ENCODE results near the gene HSDL2.
"Not testable (repeated sequence)": the region's sequence is repeated elsewhere in the genome, so short reads cannot be mapped to it uniquely, and the experiment has no call there.

HSDL2 gene

GRCh38 chr9:112374232-112374631, 5.7 kb upstream of the HSDL2 start:
- H3K27me3 ChIP-seq (ENCODE audit: insufficient read depth, low read length); H3K36me3 ChIP-seq (ENCODE audit: insufficient read depth, low read length); H3K4me3 ChIP-seq (ENCODE audit: low read length); H3K9me3 ChIP-seq (ENCODE audit: low read length); H2AFZ ChIP-seq (ENCODE audit: low read depth, low read length): not testable (repeated sequence)
- H3K4me1 ChIP-seq (ENCODE audit: insufficient read depth, low read length), result peaks cover 10% of the 10 kb centered on the region

GRCh38 chr9:112375361-112375760, 4.5 kb upstream of the HSDL2 start:
- H2AFZ ChIP-seq (ENCODE audit: low read depth, low read length), result no peak overlapping the region
- peaks cover 2% of the 10 kb centered on the region for H3K9me3 ChIP-seq (ENCODE audit: low read length)
- no peak overlapping the region for H3K4me3 ChIP-seq (ENCODE audit: low read length)
- H3K4me1 ChIP-seq (ENCODE audit: insufficient read depth, low read length), result peaks cover 10% of the 10 kb centered on the region
- H3K36me3 ChIP-seq (ENCODE audit: insufficient read depth, low read length), result no peaks in the 10 kb centered on the region
- no peaks in the 10 kb centered on the region for H3K27me3 ChIP-seq (ENCODE audit: insufficient read depth, low read length)

DNA sequence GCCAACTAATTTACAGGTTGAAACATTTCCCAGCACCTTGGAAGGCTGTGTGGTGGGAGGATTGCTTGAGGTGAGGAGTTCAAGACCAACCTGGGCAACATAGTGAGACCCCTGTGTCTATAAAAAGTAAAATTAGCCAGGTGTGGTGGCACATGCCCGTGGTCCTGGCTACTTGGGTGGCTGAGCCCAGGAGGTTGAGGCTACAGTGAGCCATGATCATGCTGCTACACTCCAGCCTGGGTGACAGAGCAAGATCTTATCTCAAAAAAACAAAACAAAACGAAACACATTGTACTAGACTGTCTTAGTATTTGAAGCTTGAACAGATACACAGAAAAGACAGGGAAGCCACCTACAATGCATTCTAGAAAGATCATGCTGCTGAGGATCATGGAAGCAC, 2.8 kb upstream of the HSDL2 start:
- Histone ChIP-seq H2AFZ (ENCODE audit: low read depth, low read length) (no peak overlapping the region), H3K27me3 (ENCODE audit: insufficient read depth, low read length) (no peaks in the 10 kb centered on the region), H3K4me3 (ENCODE audit: low read length) (no peak overlapping the region), H3K36me3 (ENCODE audit: insufficient read depth, low read length) (no peaks in the 10 kb centered on the region), H3K9me3 (ENCODE audit: low read length) (peaks cover 2% of the 10 kb centered on the region), H3K4me1 (ENCODE audit: insufficient read depth, low read length) (peaks cover 16% of the 10 kb centered on the region)

DNA sequence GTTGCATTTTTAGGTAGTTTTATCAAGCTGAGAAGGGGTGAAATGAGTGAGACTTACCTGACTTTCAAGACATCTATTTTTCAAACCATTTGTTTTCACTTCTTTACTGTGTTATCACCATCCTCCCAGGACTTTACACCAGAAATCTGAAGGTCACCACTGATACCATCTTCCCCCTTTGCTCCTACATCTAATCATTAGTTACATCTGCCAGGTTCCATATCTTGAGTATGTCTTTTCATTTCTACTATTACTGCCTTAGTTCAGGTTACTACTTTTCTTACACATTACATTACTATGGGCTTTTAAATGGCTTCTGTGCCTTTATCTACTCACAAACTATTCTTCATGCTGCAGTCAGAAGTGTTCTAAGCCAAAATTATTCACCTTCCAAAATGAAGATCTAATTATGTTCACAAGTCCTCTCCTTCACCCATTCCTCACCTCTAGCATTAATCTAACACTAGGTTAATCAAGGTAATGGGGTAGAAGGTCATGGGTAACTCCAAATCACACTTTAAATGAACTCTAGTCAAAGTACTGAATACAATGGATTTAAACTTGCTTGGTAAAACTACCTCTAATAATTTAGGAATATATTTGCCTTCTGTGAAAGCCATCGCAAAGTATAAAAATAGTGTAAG, 2.1 kb upstream of the HSDL2 start:
- Histone ChIP-seq H2AFZ (ENCODE audit: low read depth, low read length) (no peak overlapping the region), H3K36me3 (ENCODE audit: insufficient read depth, low read length) (no peaks in the 10 kb centered on the region), H3K4me3 (ENCODE audit: low read length) (peak overlapping the region; percentile 96)

DNA sequence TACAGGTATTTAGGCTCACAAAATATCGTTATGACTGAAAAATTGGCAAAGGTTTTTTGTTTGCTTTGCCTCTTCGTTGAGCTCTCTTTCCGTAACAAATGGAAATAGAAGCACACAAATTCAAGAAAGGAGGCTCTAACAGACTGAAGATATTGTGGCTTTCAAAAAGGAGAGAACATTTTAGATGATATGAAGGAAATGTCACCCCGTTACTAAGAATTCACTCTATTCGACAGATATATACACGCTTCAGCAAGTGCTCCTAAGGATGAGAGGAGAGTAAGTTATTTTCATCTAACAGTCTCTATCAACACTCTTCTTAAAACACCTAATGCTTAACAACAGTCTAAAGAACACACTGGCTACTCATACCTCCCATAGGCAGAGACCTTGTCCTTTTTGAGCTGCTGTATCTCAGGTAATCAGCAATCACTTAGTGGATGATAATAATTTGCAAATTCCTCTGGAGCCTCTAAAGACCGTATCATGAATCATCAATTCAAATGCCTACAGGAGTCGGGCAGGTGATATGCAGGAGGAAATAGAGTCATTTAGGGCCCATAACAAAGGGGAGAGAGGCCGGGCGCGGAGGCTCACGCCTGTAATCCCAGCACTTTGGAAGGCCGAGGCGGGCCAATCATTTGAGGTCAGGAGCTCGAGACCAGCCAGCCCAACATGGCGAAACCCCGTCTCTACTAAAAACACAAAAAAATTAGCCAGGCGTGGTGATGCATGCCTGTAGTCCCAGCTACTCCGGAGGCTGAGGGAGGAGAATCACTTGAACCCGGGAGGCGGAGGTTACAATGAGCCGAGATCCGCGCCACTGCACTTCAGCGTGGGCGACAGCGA, 1.4 kb upstream of the HSDL2 start:
- Histone ChIP-seq H3K4me1 (ENCODE audit: insufficient read depth, low read length) (peaks cover 16% of the 10 kb centered on the region), H3K27me3 (ENCODE audit: insufficient read depth, low read length) (no peaks in the 10 kb centered on the region), H3K4me3 (ENCODE audit: low read length) (peak overlapping the region; percentile 96), H3K9me3 (ENCODE audit: low read length) (peaks cover 2% of the 10 kb centered on the region), H3K36me3 (ENCODE audit: insufficient read depth, low read length) (no peaks in the 10 kb centered on the region), H2AFZ (ENCODE audit: low read depth, low read length) (peak overlapping the region; percentile 73)

More for the DNA sequence above, 2.1 kb upstream of the HSDL2 start:
- peaks cover 2% of the 10 kb centered on the region for H3K9me3 ChIP-seq (ENCODE audit: low read length)
- no peaks in the 10 kb centered on the region for H3K27me3 ChIP-seq (ENCODE audit: insufficient read depth, low read length)
- peaks cover 16% of the 10 kb centered on the region for H3K4me1 ChIP-seq (ENCODE audit: insufficient read depth, low read length)

DNA sequence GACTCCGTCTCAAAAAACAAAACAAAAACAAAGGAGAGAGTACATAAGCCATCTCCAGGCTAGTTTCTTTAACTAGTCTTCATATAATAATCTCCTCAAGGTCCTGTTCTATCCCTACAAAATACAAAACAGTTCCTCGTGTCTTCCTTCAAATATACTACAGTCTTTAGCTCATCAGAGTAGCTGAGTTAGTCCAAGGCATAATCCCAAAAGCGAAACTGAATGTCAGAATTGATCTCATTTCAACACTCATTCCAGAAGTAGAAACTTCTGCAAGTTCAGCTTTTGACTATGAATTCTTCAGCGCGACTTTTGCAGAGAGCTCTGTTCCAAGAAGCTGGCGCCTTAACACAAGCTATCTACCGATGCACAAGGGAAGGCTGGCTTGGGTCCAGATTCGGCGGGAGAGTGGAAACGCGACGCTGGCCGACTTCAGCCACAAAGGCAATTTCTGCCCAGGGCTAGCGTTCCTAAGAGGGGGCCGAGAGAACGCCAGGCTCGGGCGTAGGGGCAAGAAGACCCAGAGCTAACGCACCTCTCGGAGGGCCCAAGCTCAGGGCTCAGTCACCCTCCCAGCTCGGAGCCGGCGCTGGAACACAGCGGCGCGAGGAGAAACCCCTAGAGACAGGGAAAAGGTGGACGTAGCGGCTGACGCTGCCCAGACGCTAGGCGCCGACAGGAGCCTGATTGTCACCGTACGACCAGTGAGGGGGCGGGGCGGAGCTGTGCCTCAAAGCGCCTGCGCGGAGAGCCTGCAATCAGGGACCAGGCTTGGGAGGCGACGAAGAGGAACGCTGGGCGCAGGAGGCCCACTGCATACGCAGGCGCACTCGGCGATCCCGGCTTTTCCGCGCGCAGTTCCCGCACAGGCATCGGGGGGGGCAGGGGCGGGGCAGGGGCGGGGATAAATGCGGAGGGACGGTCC, 469 bp upstream of the HSDL2 start:
- H3K27me3 ChIP-seq (ENCODE audit: insufficient read depth, low read length), result no peaks in the 10 kb centered on the region
- H3K4me3 ChIP-seq (ENCODE audit: low read length), result peak overlapping the region; percentile 96
- peaks cover 16% of the 10 kb centered on the region for H3K4me1 ChIP-seq (ENCODE audit: insufficient read depth, low read length)
- peak overlapping the region; percentile 99 for H2AFZ ChIP-seq (ENCODE audit: low read depth, low read length)
- H3K36me3 ChIP-seq (ENCODE audit: insufficient read depth, low read length), result no peaks in the 10 kb centered on the region
- H3K9me3 ChIP-seq (ENCODE audit: low read length), result peaks cover 2% of the 10 kb centered on the region

DNA sequence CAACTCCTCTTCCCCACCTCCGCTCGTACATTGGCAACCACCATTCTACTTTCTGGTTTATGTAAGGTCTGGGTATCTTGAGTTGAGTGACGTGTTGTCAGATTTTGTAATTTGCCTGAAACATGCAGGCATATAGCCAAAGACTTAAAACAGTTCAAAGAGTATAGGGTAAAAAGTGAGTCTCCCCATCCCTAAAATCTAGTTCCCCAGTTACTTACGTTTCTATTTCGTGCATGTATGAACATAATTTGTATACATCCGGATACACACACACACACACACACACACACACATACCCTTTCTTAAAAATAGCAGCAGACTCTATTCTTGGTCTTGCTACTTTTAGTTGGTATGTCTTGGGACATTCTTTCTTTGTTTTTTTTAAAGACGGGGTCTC, 915 bp downstream of the HSDL2 start:
- Histone ChIP-seq H3K36me3 (ENCODE audit: insufficient read depth, low read length) (peaks cover 3% of the 10 kb centered on the region), H3K9me3 (ENCODE audit: low read length) (no peaks in the 10 kb centered on the region), H3K4me3 (ENCODE audit: low read length) (peak overlapping the region; percentile 96), H3K4me1 (ENCODE audit: insufficient read depth, low read length) (peaks cover 16% of the 10 kb centered on the region), H3K27me3 (ENCODE audit: insufficient read depth, low read length) (no peaks in the 10 kb centered on the region), H2AFZ (ENCODE audit: low read depth, low read length) (peak overlapping the region; percentile 99)

DNA sequence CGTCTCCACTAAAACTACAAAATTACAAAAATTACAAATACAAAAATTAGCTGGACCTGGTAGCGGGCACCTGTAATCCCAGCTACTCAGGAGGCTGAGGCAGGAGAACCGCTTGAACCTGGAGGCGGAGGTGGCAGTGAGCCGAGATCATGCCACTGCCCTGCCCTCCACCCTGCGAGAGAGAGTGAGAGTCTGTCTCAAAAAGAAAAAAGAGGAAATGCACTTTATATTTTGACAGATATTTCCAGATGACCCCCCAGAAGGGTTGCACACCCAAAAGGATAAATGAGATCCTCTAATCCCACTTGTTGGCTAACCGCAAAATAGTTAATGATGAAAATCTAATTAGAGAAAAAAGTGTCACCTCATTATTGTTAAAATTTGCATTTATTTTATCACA, 2.2 kb downstream of the HSDL2 start:
- H3K4me3 ChIP-seq (ENCODE audit: low read length), result no peak overlapping the region
- peaks cover 3% of the 10 kb centered on the region for H3K36me3 ChIP-seq (ENCODE audit: insufficient read depth, low read length)
- H2AFZ ChIP-seq (ENCODE audit: low read depth, low read length), result no peak overlapping the region
- H3K9me3 ChIP-seq (ENCODE audit: low read length), result no peaks in the 10 kb centered on the region
- peaks cover 16% of the 10 kb centered on the region for H3K4me1 ChIP-seq (ENCODE audit: insufficient read depth, low read length)
- H3K27me3 ChIP-seq (ENCODE audit: insufficient read depth, low read length), result no peaks in the 10 kb centered on the region

DNA sequence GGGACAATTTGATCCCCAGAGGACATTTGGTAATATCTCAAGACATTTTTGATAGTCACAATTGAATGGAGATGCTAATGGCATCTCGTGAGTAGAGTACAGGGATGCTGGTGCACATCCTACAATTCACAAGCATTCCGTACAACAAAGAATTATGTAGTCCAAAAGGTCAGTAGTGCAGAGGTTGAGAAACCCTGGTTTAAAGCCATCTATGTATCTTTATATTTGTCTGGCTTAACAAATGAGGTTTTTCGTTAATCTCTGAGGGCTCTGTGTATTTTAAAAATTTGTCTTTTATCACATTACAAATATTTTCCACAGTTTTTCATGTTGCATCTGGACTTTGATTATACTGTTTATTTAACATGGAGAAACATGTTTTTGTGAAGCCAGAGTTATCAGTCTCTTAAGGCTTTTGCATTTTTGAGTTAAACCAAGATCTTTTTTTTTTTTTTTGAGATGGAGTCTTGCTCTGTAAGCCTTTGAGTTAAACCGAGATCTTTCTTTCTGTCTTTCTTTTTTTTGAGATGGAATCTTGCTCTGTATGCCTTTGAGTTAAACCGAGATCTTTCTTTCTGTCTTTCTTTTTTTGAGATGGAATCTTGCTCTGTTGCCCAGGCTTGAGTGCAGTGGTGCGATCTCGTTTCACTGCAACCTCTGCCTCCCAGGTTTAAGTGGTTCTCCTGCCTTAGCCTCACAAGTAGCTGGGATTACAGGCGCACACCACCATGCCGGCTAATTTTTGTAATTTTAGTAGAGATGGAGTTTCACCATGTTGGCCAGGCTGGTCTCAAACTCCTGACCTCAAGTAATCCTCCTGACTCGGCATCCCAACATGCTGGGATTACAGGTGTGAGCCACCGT, 2.8 kb downstream of the HSDL2 start:
- peaks cover 5% of the 10 kb centered on the region for H3K36me3 ChIP-seq (ENCODE audit: insufficient read depth, low read length)
- H3K27me3 ChIP-seq (ENCODE audit: insufficient read depth, low read length), result no peaks in the 10 kb centered on the region
- peaks cover 13% of the 10 kb centered on the region for H3K4me1 ChIP-seq (ENCODE audit: insufficient read depth, low read length)
- no peak overlapping the region for H2AFZ ChIP-seq (ENCODE audit: low read depth, low read length)
- H3K9me3 ChIP-seq (ENCODE audit: low read length), result no peaks in the 10 kb centered on the region
- H3K4me3 ChIP-seq (ENCODE audit: low read length), result no peak overlapping the region

- H2AFZ ChIP-seq (ENCODE audit: low read depth, low read length), result no peak overlapping the region
- no peaks in the 10 kb centered on the region for H3K9me3 ChIP-seq (ENCODE audit: low read length)
- H3K4me1 ChIP-seq (ENCODE audit: insufficient read depth, low read length), result peaks cover 6% of the 10 kb centered on the region
- H3K4me3 ChIP-seq (ENCODE audit: low read length), result no peak overlapping the region
- no peaks in the 10 kb centered on the region for H3K27me3 ChIP-seq (ENCODE audit: insufficient read depth, low read length)
- peaks cover 5% of the 10 kb centered on the region for H3K36me3 ChIP-seq (ENCODE audit: insufficient read depth, low read length)
Observed at GRCh38 chr9:112384219-112384618, 4.3 kb downstream of the HSDL2 start.

- H3K36me3 ChIP-seq (ENCODE audit: insufficient read depth, low read length), result peaks cover 5% of the 10 kb centered on the region
- no peak overlapping the region for H2AFZ ChIP-seq (ENCODE audit: low read depth, low read length)
- peaks cover 6% of the 10 kb centered on the region for H3K4me1 ChIP-seq (ENCODE audit: insufficient read depth, low read length)
- no peaks in the 10 kb centered on the region for H3K27me3 ChIP-seq (ENCODE audit: insufficient read depth, low read length)
- H3K9me3 ChIP-seq (ENCODE audit: low read length), result no peaks in the 10 kb centered on the region
- H3K4me3 ChIP-seq (ENCODE audit: low read length), result no peak overlapping the region
Observed at GRCh38 chr9:112384690-112385089, 4.8 kb downstream of the HSDL2 start.

DNA sequence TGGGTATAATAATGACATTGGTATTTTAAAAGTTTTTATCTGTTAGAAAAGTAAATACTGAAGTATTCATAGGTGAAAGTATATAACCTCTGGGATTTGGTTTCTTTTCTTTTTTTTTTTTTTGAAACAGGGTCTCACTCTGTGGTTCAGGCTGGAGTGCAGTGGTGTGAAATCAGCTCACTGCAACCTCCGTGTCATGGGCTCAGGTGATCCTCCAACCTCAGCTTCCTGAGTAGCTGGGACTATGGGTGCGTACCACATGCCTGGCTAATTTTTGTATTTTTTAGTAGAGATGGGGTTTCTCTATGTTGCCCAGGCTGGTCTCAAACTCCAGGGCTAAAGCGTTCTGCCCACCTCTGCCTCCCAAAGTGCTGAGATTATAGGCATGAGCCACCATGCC, 7.2 kb downstream of the HSDL2 start:
- Histone ChIP-seq H3K4me1 (ENCODE audit: insufficient read depth, low read length) (no peaks in the 10 kb centered on the region), H3K36me3 (ENCODE audit: insufficient read depth, low read length) (peaks cover 5% of the 10 kb centered on the region), H3K9me3 (ENCODE audit: low read length) (no peaks in the 10 kb centered on the region), H3K27me3 (ENCODE audit: insufficient read depth, low read length) (no peaks in the 10 kb centered on the region), H2AFZ (ENCODE audit: low read depth, low read length) (no peak overlapping the region), H3K4me3 (ENCODE audit: low read length) (no peak overlapping the region)
